Caco-2 (cell line): ENCODE measurements around the gene FARP1. TPM values are rescaled to one million over a fixed set of nuclear protein-coding genes. Genes with fewer than 3 reads are reported as not detected.

ENCODE experiments used
- BruUV-seq: library from RNA; stranded (reverse); fragments of 400-500 nt; replicated peaks from 2 replicates; lab custom pipeline; 2021; lab: Mats Ljungman, UMichigan
- CTCF ChIA-PET: fragments of 300-600 bp; sonication (Branson Sonifier 250); formaldehyde crosslinking; loops from one replicate; lab custom pipeline; 2022; ENCODE audit warnings: antibody characterized with exemption; lab: Charles Lee
- POLR2A ChIA-PET: fragments of 300-600 bp; sonication (Branson Sonifier 250); formaldehyde crosslinking; loops from one replicate; lab custom pipeline; 2022; ENCODE audit warnings: antibody characterized with exemption; lab: Charles Lee
- DNase-seq, 2 experiments: peaks; one replicate each; pipeline versions ENCODE4 v3.0.0 to v3.0.0-alpha.2; 2020 to 2022
- H3K27me3 ChIP-seq: replicated peaks from 2 replicates; pipeline ENCODE4 v1.6.0; 2011; ENCODE audit warnings: low read length; ENCODE audit not compliant: control insufficient read depth, insufficient read depth
- H3K36me3 ChIP-seq: 2 replicates; pipeline ENCODE4 v1.5.1; 2011; ENCODE audit warnings: low read length; ENCODE audit not compliant: control insufficient read depth, insufficient read depth
- H3K4me1 ChIP-seq: fragments of 250-450 bp; sonication (Bioruptor Pico); 2 replicates; pipeline ENCODE4 v1.5.1; 2020; ENCODE audit warnings: mild to moderate bottlenecking
- H3K4me3 ChIP-seq: 2 replicates; pipeline ENCODE4 v1.5.1; 2011; ENCODE audit warnings: low read depth, mild to moderate bottlenecking, control low read depth, low read length
- H3K9me3 ChIP-seq: fragments of 250-450 bp; sonication (Bioruptor Pico); 2 replicates; pipeline ENCODE4 v1.5.1; 2020; ENCODE audit warnings: mild to moderate bottlenecking, moderate library complexity
- H3K27ac Mint-ChIP-seq: one replicate; pipeline ENCODE4 v1.8.0; 2022; ENCODE audit warnings: mixed read lengths; ENCODE audit not compliant: unreplicated experiment
- H3K27me3 Mint-ChIP-seq: one replicate; pipeline ENCODE4 v1.8.0; 2022; ENCODE audit warnings: mixed read lengths; ENCODE audit not compliant: insufficient read depth, unreplicated experiment
- H3K36me3 Mint-ChIP-seq: one replicate; pipeline ENCODE4 v1.8.0; 2022; ENCODE audit warnings: mild to moderate bottlenecking, mixed read lengths; ENCODE audit not compliant: insufficient read depth, unreplicated experiment
- H3K4me1 Mint-ChIP-seq: one replicate; pipeline ENCODE4 v1.8.0; 2022; ENCODE audit warnings: low read depth, mixed read lengths; ENCODE audit not compliant: unreplicated experiment
- H3K4me3 Mint-ChIP-seq: one replicate; pipeline ENCODE4 v1.8.0; 2022; ENCODE audit warnings: mild to moderate bottlenecking, moderate library complexity, mixed read lengths; ENCODE audit not compliant: unreplicated experiment
- H3K9me3 Mint-ChIP-seq: one replicate; pipeline ENCODE4 v1.8.0; 2022; ENCODE audit warnings: mixed read lengths; ENCODE audit not compliant: unreplicated experiment
- CTCF ChIP-seq, 2 experiments: fragments of 200-600 bp in 1 of 2; IDR thresholded peaks; 1 replicate in 1 of 2; 2 replicates in 1 of 2; pipeline versions ENCODE4 v1.5.1 to v1.8.0; 2011 to 2022; ENCODE audit warnings: antibody characterized with exemption in 1 of 2, control low read depth in 1 of 2, inconsistent platforms in 1 of 2, low read depth in 1 of 2, low read length in 1 of 2, mild to moderate bottlenecking in 1 of 2, moderate library complexity in 1 of 2; ENCODE audit not compliant: insufficient read depth in 1 of 2, severe bottlenecking in 1 of 2, unreplicated experiment in 1 of 2
- intact Hi-C: fragments of 100-400 bp; cut with micrococcal nuclease; formaldehyde crosslinking; loops from one replicate; pipeline ENCODE4 v1.10.0; 2022; ENCODE audit not compliant: unreplicated experiment
- total RNA-seq: library from RNA; stranded (reverse); gene quantifications from 2 replicates; pipeline ENCODE4 v1.2.3, GENCODE V29; 2022

FARP1 gene
- total RNA-seq, 1 experiment from 2014 or later, result 189 TPM

- H3K9me3 Mint-ChIP-seq, result peaks cover 7% of the 10 kb centered on the region
- Histone ChIP-seq H3K36me3 (no peaks in the 10 kb centered on the region; the same call in none of the 2 replicates), H3K27me3 (no peaks in the 10 kb centered on the region), H3K4me3 (no peak overlapping the region), H3K4me1 (peaks cover 22% of the 10 kb centered on the region), H3K9me3 (no peaks in the 10 kb centered on the region)
- H3K4me3 Mint-ChIP-seq, result no peak overlapping the region
- no peak for DNase-seq
- H3K27me3 Mint-ChIP-seq, result no peaks in the 10 kb centered on the region
- POLR2A ChIA-PET, result interaction anchor here (0.9 kb wide), 1 partner anchor 49 kb away, joined by 3 read pairs; no protein-coding TSS in a partner anchor
- peak overlapping the region; percentile 74 for H3K27ac Mint-ChIP-seq
- TF ChIP-seq CTCF (IDR thresholded peaks at IDR 0.05; ENCODE audit: insufficient read depth in 1 of 2, low read depth in 1 of 2, low read length in 1 of 2, severe bottlenecking in 1 of 2, unreplicated experiment in 1 of 2), result no peak
- BruUV-seq, result no TSS peak
- peaks cover 31% of the 10 kb centered on the region for H3K36me3 Mint-ChIP-seq
- intact Hi-C loops, result loop anchor here (10.0 kb wide), 1 partner anchor 177 kb away; the partner anchor contains the start of gene FARP1
- peaks cover 36% of the 10 kb centered on the region for H3K4me1 Mint-ChIP-seq
- CTCF ChIA-PET, result interaction anchor here (1.1 kb wide), 1 partner anchor 33 kb away, joined by 3 read pairs; no protein-coding TSS in a partner anchor
Observed at GRCh38 chr13:98321395-98321794, 178.5 kb downstream of the FARP1 start.

GRCh38 chr13:98322091-98322718 is 179.3 kb downstream of the FARP1 start:
- intact Hi-C loops, result loop anchor here (10.0 kb wide), 1 partner anchor 177 kb away; the partner anchor contains the start of gene FARP1
- H3K4me3 Mint-ChIP-seq, result no peak overlapping the region
- no peak overlapping the region for H3K27ac Mint-ChIP-seq
- ChIA-PET CTCF (interaction anchor here (1.1 kb wide), 1 partner anchor 34 kb away, joined by 3 read pairs; no protein-coding TSS in a partner anchor), POLR2A (no interaction called here)
- BruUV-seq, result no TSS peak
- H3K4me1 ChIP-seq, result peaks cover 30% of the 10 kb centered on the region
- no peaks in the 10 kb centered on the region; the same call in none of the 2 replicates for H3K36me3 ChIP-seq
- no peak for DNase-seq
- TF ChIP-seq CTCF (IDR thresholded peaks at IDR 0.05; ENCODE audit: insufficient read depth in 1 of 2, low read depth in 1 of 2, low read length in 1 of 2, severe bottlenecking in 1 of 2, unreplicated experiment in 1 of 2), result no peak
- H3K36me3 Mint-ChIP-seq, result peaks cover 23% of the 10 kb centered on the region
- H3K9me3 ChIP-seq, result no peaks in the 10 kb centered on the region
- H3K27me3 ChIP-seq, result no peaks in the 10 kb centered on the region
- H3K4me3 ChIP-seq, result no peak overlapping the region
- no peaks in the 10 kb centered on the region for H3K27me3 Mint-ChIP-seq
- peaks cover 7% of the 10 kb centered on the region for H3K9me3 Mint-ChIP-seq
- peaks cover 36% of the 10 kb centered on the region for H3K4me1 Mint-ChIP-seq

GRCh38 chr13:98324105-98324504 is 181.2 kb downstream of the FARP1 start:
- no TSS peak for BruUV-seq
- H3K27me3 Mint-ChIP-seq, result no peaks in the 10 kb centered on the region
- no peaks in the 10 kb centered on the region for H3K27me3 ChIP-seq
- DNase-seq, result no peak
- no peaks in the 10 kb centered on the region for H3K9me3 ChIP-seq
- H3K27ac Mint-ChIP-seq, result no peak overlapping the region
- H3K4me3 ChIP-seq, result no peak overlapping the region
- intact Hi-C loops, result loop anchor here (10.0 kb wide), 1 partner anchor 179 kb away; the partner anchor contains the start of gene FARP1
- ChIA-PET CTCF (no interaction called here), POLR2A (no interaction called here)
- no peaks in the 10 kb centered on the region for H3K9me3 Mint-ChIP-seq
- H3K4me1 Mint-ChIP-seq, result peaks cover 38% of the 10 kb centered on the region
- H3K36me3 Mint-ChIP-seq, result peaks cover 14% of the 10 kb centered on the region
- H3K4me3 Mint-ChIP-seq, result no peak overlapping the region
- H3K36me3 ChIP-seq, result no peaks in the 10 kb centered on the region; the same call in none of the 2 replicates
- peaks cover 45% of the 10 kb centered on the region for H3K4me1 ChIP-seq
- no peak for TF ChIP-seq CTCF (IDR thresholded peaks at IDR 0.05; ENCODE audit: insufficient read depth in 1 of 2, low read depth in 1 of 2, low read length in 1 of 2, severe bottlenecking in 1 of 2, unreplicated experiment in 1 of 2)
